IMR-90 (cell line): ENCODE results near the gene ZNF71. TPM values are rescaled to one million over a fixed set of nuclear protein-coding genes. Genes with fewer than 3 reads are reported as not detected.

Source experiments
- ATAC-seq: fragments of 200-7000 bp; cut with Tn5 transposase; 2 replicates; pipeline ENCODE4 v1.9.1; 2020; ENCODE audit warnings: low read depth, mild to moderate bottlenecking, moderate library complexity
- BruUV-seq: library from RNA; stranded (reverse); fragments of 400-500 nt; replicated peaks from 2 replicates; lab custom pipeline; 2021; lab: Mats Ljungman, UMichigan
- CTCF ChIA-PET: fragments of 300-600 bp; formaldehyde crosslinking; extraction: SDS; loops from one replicate; lab custom pipeline; 2021; ENCODE audit warnings: antibody characterized with exemption; lab: Yijun Ruan, JAX
- POLR2A ChIA-PET: fragments of 300-600 bp; sonication (Branson Sonifier 250); formaldehyde crosslinking; loops from one replicate; lab custom pipeline; 2022; ENCODE audit warnings: antibody characterized with exemption; ENCODE audit not compliant: unreplicated experiment; lab: Charles Lee
- DNase-seq: peaks from one replicate; pipeline ENCODE4 v3.0.0; 2013
- H2AFZ ChIP-seq: replicated peaks from 2 replicates; pipeline ENCODE3; 2013; ENCODE audit warnings: low read length, mild to moderate bottlenecking; ENCODE audit not compliant: poor library complexity
- H2AK5ac ChIP-seq: 2 replicates; pipeline ENCODE4 v1.6.1; 2013; ENCODE audit warnings: low read depth, low read length, inconsistent platforms
- H2AK9ac ChIP-seq: replicated peaks from 2 replicates; pipeline ENCODE3; 2013; ENCODE audit warnings: mild to moderate bottlenecking, low read depth, low read length, moderate library complexity; ENCODE audit not compliant: poor library complexity
- H2BK120ac ChIP-seq: 2 replicates; pipeline ENCODE4 v1.6.1; 2013; ENCODE audit warnings: low read depth, low read length, inconsistent platforms
- H2BK15ac ChIP-seq: 3 replicates; pipeline ENCODE4 v1.6.1; 2013; ENCODE audit warnings: low read depth, low read length, inconsistent platforms
- H2BK20ac ChIP-seq: 2 replicates; pipeline ENCODE4 v1.6.1; 2013; ENCODE audit warnings: low read depth, mild to moderate bottlenecking, inconsistent platforms, low read length, moderate library complexity
- H2BK5ac ChIP-seq: 2 replicates; pipeline ENCODE4 v1.6.1; 2013; ENCODE audit warnings: mild to moderate bottlenecking, low read depth, low read length, inconsistent platforms; ENCODE audit not compliant: poor library complexity, severe bottlenecking
- H3K14ac ChIP-seq: replicated peaks from 2 replicates; pipeline ENCODE4 v1.6.1; 2013; ENCODE audit warnings: low read depth, low read length, inconsistent platforms
- H3K18ac ChIP-seq: 2 replicates; pipeline ENCODE4 v1.6.1; 2013; ENCODE audit warnings: low read depth, low read length, control low read depth
- H3K23ac ChIP-seq: 2 replicates; pipeline ENCODE4 v1.6.1; 2013; ENCODE audit warnings: low read depth, low read length, inconsistent platforms
- H3K27ac ChIP-seq: 2 replicates; pipeline ENCODE4 v1.5.1; 2013; ENCODE audit warnings: mild to moderate bottlenecking, control low read depth, low read length; ENCODE audit not compliant: insufficient read depth
- H3K27me3 ChIP-seq: 2 replicates; pipeline ENCODE4 v1.6.1; 2013; ENCODE audit warnings: low read length; ENCODE audit not compliant: control insufficient read depth, insufficient read depth
- H3K36me3 ChIP-seq: 2 replicates; pipeline ENCODE4 v1.6.1; 2013; ENCODE audit warnings: low read length, mixed read lengths; ENCODE audit not compliant: control insufficient read depth, insufficient read depth
- H3K4ac ChIP-seq: 2 replicates; pipeline ENCODE4 v1.6.1; 2013; ENCODE audit warnings: low read depth, low read length, inconsistent platforms
- H3K4me1 ChIP-seq: 2 replicates; pipeline ENCODE4 v1.6.1; 2013; ENCODE audit warnings: low read length, mixed read lengths; ENCODE audit not compliant: control insufficient read depth, insufficient read depth
- H3K4me2 ChIP-seq: 2 replicates; pipeline ENCODE4 v1.6.1; 2013; ENCODE audit warnings: low read depth, mild to moderate bottlenecking, control low read depth, low read length, moderate library complexity
- H3K4me3 ChIP-seq: 2 replicates; pipeline ENCODE4 v1.5.1; 2013; ENCODE audit warnings: low read depth, mild to moderate bottlenecking, control low read depth, low read length, moderate library complexity; ENCODE audit not compliant: insufficient read depth
- H3K56ac ChIP-seq: 2 replicates; pipeline ENCODE4 v1.6.1; 2013; ENCODE audit warnings: low read length, inconsistent platforms; ENCODE audit not compliant: insufficient read depth; ENCODE audit errors: extremely low read depth
- H3K79me1 ChIP-seq, 2 experiments: 2 replicates each; pipeline ENCODE4 v1.6.1; 2013; ENCODE audit warnings: low read length in 2 of 2, inconsistent platforms in 1 of 2, low read depth in 1 of 2
- H3K9ac ChIP-seq: 2 replicates; pipeline ENCODE4 v1.6.1; 2013; ENCODE audit warnings: low read depth, low read length, control low read depth
- H3K9me1 ChIP-seq: 2 replicates; pipeline ENCODE4 v1.6.1; 2013; ENCODE audit warnings: low read length, inconsistent platforms; ENCODE audit not compliant: insufficient read depth
- H3K9me3 ChIP-seq: 2 replicates; pipeline ENCODE4 v1.6.1; 2013; ENCODE audit warnings: low read length; ENCODE audit not compliant: control insufficient read depth, insufficient read depth
- H4K20me1 ChIP-seq: 2 replicates; pipeline ENCODE4 v1.6.1; 2013; ENCODE audit warnings: low read length, inconsistent platforms; ENCODE audit not compliant: insufficient read depth
- H4K5ac ChIP-seq: 2 replicates; pipeline ENCODE4 v1.6.1; 2013; ENCODE audit warnings: mild to moderate bottlenecking, low read depth, low read length, control low read depth
- H4K8ac ChIP-seq, 2 experiments: 2 replicates each; pipeline ENCODE4 v1.6.1; 2013; ENCODE audit warnings: low read depth in 2 of 2, low read length in 2 of 2, control low read depth in 1 of 2, inconsistent platforms in 1 of 2
- H4K91ac ChIP-seq: 2 replicates; pipeline ENCODE4 v1.6.1; 2013; ENCODE audit warnings: low read depth, low read length, inconsistent platforms; ENCODE audit not compliant: insufficient read depth
- BHLHE40 ChIP-seq: fragments of 150-350 bp; IDR thresholded peaks from 2 replicates; pipeline ENCODE4 v1.6.1; 2016; ENCODE audit warnings: mild to moderate bottlenecking, low read depth, low read length
- CEBPB ChIP-seq: IDR thresholded peaks from 2 replicates; pipeline ENCODE4 v1.6.1; 2012; ENCODE audit warnings: low read depth, low read length, improper control_type of control experiment
- CHD1 ChIP-seq: IDR thresholded peaks from 2 replicates; pipeline ENCODE4 v1.6.1; 2012; ENCODE audit warnings: low read depth, low read length, improper control_type of control experiment
- FOS ChIP-seq: fragments of 150-350 bp; IDR thresholded peaks from 2 replicates; pipeline ENCODE4 v1.6.1; 2016; ENCODE audit warnings: low read depth, low read length
- MAFK ChIP-seq: IDR thresholded peaks from 2 replicates; pipeline ENCODE4 v1.6.1; 2012; ENCODE audit warnings: low read depth, low read length, improper control_type of control experiment
- MAZ ChIP-seq: IDR thresholded peaks from 2 replicates; pipeline ENCODE4 v1.6.1; 2012; ENCODE audit warnings: low read depth, mild to moderate bottlenecking, low read length, improper control_type of control experiment, moderate library complexity, borderline replicate concordance
- MXI1 ChIP-seq: IDR thresholded peaks from 2 replicates; pipeline ENCODE4 v1.6.1; 2012; ENCODE audit warnings: low read depth, mild to moderate bottlenecking, low read length, moderate library complexity, borderline replicate concordance
- NFE2L2 ChIP-seq: fragments of 150-350 bp; IDR thresholded peaks from 2 replicates; pipeline ENCODE4 v1.6.1; 2016; ENCODE audit warnings: low read depth, mild to moderate bottlenecking, low read length
- POLR2A ChIP-seq: IDR thresholded peaks from 2 replicates; pipeline ENCODE4 v1.6.1; 2012; ENCODE audit warnings: mild to moderate bottlenecking, low read depth, low read length
- RAD21 ChIP-seq: IDR thresholded peaks from 2 replicates; pipeline ENCODE4 v1.6.1; 2012; ENCODE audit warnings: low read length, improper control_type of control experiment
- RCOR1 ChIP-seq: IDR thresholded peaks from 2 replicates; pipeline ENCODE4 v1.6.1; 2012; ENCODE audit warnings: mild to moderate bottlenecking, low read length, improper control_type of control experiment; ENCODE audit not compliant: insufficient replicate concordance
- RFX5 ChIP-seq: IDR thresholded peaks from 2 replicates; pipeline ENCODE4 v1.8.0; 2012; ENCODE audit warnings: low read depth, mild to moderate bottlenecking, low read length, moderate library complexity
- SMC3 ChIP-seq: fragments of 150-350 bp; IDR thresholded peaks from 2 replicates; pipeline ENCODE4 v1.6.1; 2016; ENCODE audit warnings: low read depth, mild to moderate bottlenecking, antibody characterized with exemption, low read length, moderate library complexity
- USF2 ChIP-seq: fragments of 150-350 bp; IDR thresholded peaks from 2 replicates; pipeline ENCODE4 v1.6.1; 2017; ENCODE audit warnings: mild to moderate bottlenecking, antibody characterized with exemption, low read length, low read depth
- WGBS, 2 experiments: methylation state at CpG; one replicate each; pipeline versions ENCODE4 v1.1.5 to v1.1.7; 2013; ENCODE audit warnings: missing lambda C conversion rate in 2 of 2; ENCODE audit not compliant: insufficient read length in 1 of 2; ENCODE audit errors: extremely low coverage in 2 of 2; 5-methylcytosine and 5-hydroxymethylcytosine counted together
- dilution Hi-C: fragments of 300-500 bp; cut with HindIII; formaldehyde crosslinking; loops from one replicate; pipeline ENCODE4 v1.14.3; 2018; ENCODE audit warnings: low sequenced_read_pairs; ENCODE audit not compliant: unreplicated experiment
- in situ Hi-C: fragments of 300-500 bp; cut with MboI; formaldehyde crosslinking; loops from 3 replicates; pipeline ENCODE4 v1.14.3; 2019; ENCODE audit warnings: low sequenced_read_pairs, inconsistent platforms, mixed read lengths
- intact Hi-C: fragments of 100-400 bp; cut with micrococcal nuclease; formaldehyde crosslinking; loops from 2 replicates; pipeline ENCODE4 v1.10.0; 2022
- polyA plus RNA-seq, 3 experiments: library from polyadenylated mRNA; depleted of rRNA; stranded (reverse); fragments of >200 nt; gene quantifications; 2 replicates each; pipeline ENCODE4 v1.2.3, GENCODE V29; 2012; ENCODE audit warnings: low replicate concordance in 1 of 3
- total RNA-seq: library from RNA; depleted of rRNA; stranded (reverse); fragments of >200 nt; gene quantifications from 2 replicates; pipeline ENCODE4 v1.2.3, GENCODE V29; 2012
- TF ChIP-seq, protein P1 (sequence below): fragments of 150-350 bp; IDR thresholded peaks from 2 replicates; pipeline ENCODE4 v1.6.1; 2016; ENCODE audit warnings: low read depth, mild to moderate bottlenecking, low read length, moderate library complexity, borderline replicate concordance
- TF ChIP-seq, protein P2 (sequence below): conservative IDR thresholded peaks from 2 replicates; pipeline ENCODE4 v1.5.1; 2012; ENCODE audit warnings: mild to moderate bottlenecking, low read depth, low read length, improper control_type of control experiment

Gene ZNF71
- total and polyA plus RNA-seq, 2 of the 4 experiments (the other 2 are of a cell fraction), result 7.9 to 9.3 TPM

- peaks cover 5 to 13% of the 10 kb centered on the region in 2 experiments; a peak in 3 of 4 replicates for H3K79me1 ChIP-seq
- H4K8ac ChIP-seq, result no peak overlapping the region
- H3K14ac ChIP-seq, result no peak overlapping the region
- no peak overlapping the region for H2AFZ ChIP-seq
- no peak overlapping the region for H3K56ac ChIP-seq
- DNase-seq (no peak), ATAC-seq (no peak)
- peaks cover 53% of the 10 kb centered on the region for H3K36me3 ChIP-seq
- H2BK15ac ChIP-seq, result no peak overlapping the region
- no peak overlapping the region for H3K9ac ChIP-seq
- no peaks in the 10 kb centered on the region for H4K20me1 ChIP-seq
- H3K27me3 ChIP-seq, result no peaks in the 10 kb centered on the region
- dilution Hi-C loops, result no loop called here
- H3K4me1 ChIP-seq, result no peaks in the 10 kb centered on the region
- H4K5ac ChIP-seq, result no peak overlapping the region
- WGBS, 2 experiments, result 94% methylated on average over 7 of the region's 37 CpGs; no CpG with 5 or more reads in 1 of the 2 experiments
- in situ Hi-C loops, result no loop called here
- no peak overlapping the region for H3K4ac ChIP-seq
- H3K4me3 ChIP-seq, result no peak overlapping the region
- TF ChIP-seq RCOR1 (no peak), MXI1 (no peak), RAD21 (no peak), RFX5 (no peak), MAZ (no peak), USF2 (no peak), CEBPB (no peak), SMC3 (no peak), FOS (no peak), MAFK (no peak), POLR2A (no peak), NFE2L2 (no peak), BHLHE40 (no peak), CHD1 (no peak)
- TF ChIP-seq, protein P1, sequence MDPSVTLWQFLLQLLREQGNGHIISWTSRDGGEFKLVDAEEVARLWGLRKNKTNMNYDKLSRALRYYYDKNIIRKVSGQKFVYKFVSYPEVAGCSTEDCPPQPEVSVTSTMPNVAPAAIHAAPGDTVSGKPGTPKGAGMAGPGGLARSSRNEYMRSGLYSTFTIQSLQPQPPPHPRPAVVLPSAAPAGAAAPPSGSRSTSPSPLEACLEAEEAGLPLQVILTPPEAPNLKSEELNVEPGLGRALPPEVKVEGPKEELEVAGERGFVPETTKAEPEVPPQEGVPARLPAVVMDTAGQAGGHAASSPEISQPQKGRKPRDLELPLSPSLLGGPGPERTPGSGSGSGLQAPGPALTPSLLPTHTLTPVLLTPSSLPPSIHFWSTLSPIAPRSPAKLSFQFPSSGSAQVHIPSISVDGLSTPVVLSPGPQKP, result no peak
- TF ChIP-seq, protein P2, sequence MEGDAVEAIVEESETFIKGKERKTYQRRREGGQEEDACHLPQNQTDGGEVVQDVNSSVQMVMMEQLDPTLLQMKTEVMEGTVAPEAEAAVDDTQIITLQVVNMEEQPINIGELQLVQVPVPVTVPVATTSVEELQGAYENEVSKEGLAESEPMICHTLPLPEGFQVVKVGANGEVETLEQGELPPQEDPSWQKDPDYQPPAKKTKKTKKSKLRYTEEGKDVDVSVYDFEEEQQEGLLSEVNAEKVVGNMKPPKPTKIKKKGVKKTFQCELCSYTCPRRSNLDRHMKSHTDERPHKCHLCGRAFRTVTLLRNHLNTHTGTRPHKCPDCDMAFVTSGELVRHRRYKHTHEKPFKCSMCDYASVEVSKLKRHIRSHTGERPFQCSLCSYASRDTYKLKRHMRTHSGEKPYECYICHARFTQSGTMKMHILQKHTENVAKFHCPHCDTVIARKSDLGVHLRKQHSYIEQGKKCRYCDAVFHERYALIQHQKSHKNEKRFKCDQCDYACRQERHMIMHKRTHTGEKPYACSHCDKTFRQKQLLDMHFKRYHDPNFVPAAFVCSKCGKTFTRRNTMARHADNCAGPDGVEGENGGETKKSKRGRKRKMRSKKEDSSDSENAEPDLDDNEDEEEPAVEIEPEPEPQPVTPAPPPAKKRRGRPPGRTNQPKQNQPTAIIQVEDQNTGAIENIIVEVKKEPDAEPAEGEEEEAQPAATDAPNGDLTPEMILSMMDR, result no peak
- H3K9me3 ChIP-seq, result peaks cover 74% of the 10 kb centered on the region
- H2AK5ac ChIP-seq, result no peak overlapping the region
- no TSS peak for BruUV-seq
- no peak overlapping the region for H3K27ac ChIP-seq
- no peak overlapping the region for H2BK120ac ChIP-seq
- ChIA-PET POLR2A (no interaction called here), CTCF (no interaction called here)
- H2AK9ac ChIP-seq, result no peak overlapping the region
- H3K23ac ChIP-seq, result no peak overlapping the region
- intact Hi-C loops, result no loop called here
- no peak overlapping the region for H2BK20ac ChIP-seq
- no peak overlapping the region for H4K91ac ChIP-seq
- H3K18ac ChIP-seq, result no peak overlapping the region
- H2BK5ac ChIP-seq, result no peak overlapping the region
- H3K9me1 ChIP-seq, result no peaks in the 10 kb centered on the region
- H3K4me2 ChIP-seq, result no peak overlapping the region
Observed at GRCh38 chr19:56622374-56622773, 27.3 kb downstream of the ZNF71 start.
